Measurements from ENCODE around the gene NPPB.
A peak's percentile ranks its signal among the peaks of the same experiment; 100 is the strongest.

The NPPB gene

DNA sequence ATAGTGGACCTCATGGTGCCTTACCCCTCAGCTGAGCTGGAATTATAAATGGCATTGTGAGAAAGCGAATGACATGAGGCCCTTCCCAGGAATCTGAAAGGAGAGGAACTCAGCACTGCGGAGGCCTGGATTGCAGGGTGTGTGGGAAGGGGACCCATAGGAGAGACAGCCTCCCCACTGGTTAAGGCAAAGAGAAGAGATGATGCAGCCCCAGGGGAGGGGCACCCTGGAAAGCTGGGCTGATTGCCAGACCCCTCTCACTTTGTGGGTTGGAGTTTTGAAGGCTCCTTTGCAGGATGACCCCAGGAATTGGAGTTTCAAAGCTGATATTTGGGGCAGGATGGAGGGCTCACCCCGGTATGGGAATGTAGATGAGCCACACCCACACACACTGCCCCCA lies 2.0 kb downstream of the NPPB start:
- no peak for DNase-seq

DNA sequence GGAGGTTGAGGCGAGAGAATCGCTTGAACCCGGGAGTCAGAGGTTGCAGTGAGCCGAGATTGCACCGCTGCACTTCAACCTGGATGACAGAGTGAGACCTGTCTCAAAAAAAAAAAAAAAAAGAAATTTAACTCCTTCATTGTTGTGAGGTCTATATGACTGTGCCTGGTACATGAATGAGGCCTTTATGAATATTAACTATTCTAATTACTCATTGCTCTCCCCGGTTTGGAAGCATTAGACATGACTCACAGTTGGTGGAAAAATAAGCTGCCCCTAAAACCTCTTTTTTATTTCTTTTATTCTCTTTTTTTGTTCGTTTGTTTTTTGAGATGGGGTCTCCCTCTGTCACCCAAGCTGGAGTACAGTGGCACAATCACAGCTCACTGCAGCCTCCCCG lies 3.3 kb downstream of the NPPB start:
- DNase-seq = peak; percentile 36

DNA sequence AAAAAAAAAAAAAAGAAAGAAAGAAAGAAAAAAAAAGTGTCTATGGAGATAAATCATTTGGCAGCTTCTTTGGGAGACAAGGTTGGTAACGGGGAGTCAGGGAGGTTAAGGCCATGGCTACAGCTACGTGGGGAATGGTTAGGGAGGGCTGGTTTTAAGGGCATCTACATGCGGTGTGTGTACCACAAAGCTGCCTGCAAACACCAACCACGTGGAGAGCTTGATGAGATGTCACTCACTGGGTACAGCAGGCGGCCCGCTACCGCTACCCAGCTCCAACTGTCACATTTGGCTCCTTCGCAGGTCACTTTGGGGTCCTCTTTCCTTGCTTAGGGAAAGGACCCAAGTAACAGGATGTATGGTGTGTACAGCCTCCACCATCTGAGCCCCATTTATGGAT lies 4.2 kb downstream of the NPPB start:
- no peak for DNase-seq

DNA sequence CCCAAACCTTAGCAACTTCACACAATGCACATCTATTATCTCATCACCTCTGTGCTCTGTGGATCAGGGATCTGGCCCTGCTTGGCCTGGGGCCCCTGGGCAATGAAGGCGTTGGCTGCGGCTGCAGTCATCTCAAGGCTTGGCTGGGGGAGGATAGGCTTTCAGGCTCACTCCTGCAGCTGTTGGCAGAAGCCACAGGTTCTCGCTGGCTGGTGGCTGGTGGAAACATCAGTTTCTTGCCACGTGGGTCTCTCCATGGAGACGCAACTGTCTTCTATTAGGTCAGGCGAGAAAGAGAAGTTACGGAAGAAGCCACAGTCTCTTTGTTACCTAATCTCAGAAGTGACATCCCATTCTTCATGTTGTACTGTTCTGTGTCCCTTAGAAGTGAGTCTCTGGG lies 7.6 kb downstream of the NPPB start:
- DNase-seq = peak; percentile 7

DNA sequence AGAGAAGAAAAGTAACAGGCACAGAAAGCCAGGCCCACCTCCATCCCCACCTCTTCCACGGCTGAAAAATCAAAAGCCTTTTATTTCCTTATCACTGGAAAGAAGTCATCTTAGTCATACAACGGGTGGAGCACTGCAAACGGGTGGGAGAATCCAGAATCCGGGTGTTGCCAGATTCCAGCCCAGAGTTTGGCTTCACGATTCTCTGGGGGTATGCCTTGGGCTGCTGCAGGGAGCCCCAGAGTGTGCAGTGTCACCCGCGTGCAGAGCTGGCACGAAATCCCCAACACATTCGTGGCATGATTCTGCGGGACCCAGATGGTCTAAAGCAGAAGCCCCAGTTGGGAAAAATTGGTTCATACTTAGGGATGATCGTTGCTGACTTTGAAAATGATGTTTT lies 8.6 kb downstream of the NPPB start:
- DNase-seq = no peak

DNA sequence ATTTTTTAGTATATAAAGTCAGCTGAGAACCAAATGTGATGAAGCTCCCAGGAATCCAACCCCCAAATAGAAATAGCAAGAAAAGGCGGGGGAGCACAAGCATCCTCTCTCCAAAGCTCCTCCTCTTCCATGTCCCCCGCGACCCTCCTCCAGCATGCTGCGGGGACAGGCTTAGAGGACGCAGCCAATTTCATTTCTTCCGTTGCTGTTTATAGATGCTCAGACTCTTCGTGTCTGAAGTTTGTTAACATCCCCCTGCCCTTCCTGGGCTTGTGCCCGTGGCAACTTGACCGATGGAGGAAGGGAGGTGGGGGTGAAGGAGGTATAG lies 10.4 kb downstream of the NPPB start:
- DNase-seq = no peak

DNA sequence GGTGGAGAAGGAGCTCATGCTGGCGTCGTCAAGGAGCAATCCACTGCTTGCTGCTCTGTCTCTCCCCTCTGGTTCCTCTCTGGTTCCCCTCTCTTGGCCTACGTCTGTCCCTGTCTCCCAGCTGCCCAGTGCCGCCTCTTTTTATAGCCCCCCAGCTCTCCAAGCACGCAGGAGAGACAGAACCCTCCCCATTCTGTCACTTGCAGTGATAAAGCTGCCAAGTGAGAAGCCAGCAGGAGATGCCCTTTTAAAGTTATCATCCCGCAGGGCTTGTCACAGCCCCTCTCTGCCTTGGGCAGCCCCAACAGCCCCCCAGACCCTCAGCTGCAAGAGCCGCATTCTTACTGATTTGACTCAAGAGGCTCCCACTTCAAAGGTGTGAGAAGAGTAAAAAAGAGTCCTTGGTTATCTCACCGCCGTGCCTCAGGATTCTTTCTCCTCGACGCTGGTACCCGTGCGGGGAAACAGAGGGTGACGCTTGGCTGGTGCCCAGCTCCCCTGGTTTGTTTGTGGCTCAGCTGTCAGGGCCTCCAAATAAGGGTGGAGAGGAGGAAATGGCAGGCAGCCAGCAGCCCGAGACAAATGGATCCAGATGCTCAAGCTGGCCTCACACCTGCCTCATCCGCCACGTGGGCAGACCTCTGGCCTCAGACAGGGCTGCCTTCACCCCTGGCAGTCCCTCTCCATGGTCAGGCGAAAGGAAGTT lies 10.9 kb downstream of the NPPB start, which contains the start of gene NPPA:
TSS of gene NPPA (minus strand) at position 117 of the 706 bp plus-strand sequence. CDS start at position 18, 99 bp downstream.
- no peak for DNase-seq

DNA sequence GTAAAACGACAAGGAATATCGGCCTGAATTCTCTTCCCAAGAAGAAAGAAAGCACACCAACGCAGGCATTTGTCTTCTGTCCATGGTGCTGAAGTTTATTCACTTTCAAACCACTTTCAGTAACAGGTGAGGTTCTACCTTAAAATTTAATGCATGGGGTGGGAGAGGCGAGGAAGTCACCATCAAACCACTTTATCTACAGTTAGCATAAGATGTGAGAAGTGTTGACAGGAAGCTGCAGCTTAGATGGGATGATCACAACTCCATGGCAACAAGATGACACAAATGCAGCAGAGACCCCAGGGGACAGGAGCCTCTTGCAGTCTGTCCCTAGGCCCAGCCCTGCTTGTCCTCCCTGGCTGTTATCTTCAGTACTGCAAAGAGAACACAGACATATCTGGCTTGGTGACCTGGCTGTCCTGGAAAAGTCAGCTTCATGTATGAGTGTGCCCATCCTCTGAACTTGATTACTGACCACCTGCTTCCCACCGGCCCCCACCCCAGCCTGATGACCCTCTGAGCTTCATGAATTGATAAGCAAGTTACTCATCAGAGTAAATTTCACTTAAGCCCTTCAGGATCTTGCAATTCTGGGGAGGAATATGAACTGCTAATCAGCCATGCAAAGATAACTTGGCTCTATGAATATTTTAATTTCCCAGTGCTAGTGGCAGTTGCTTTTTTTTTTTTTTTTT lies 13.0 kb downstream of the NPPB start:
- no peak for DNase-seq

DNA sequence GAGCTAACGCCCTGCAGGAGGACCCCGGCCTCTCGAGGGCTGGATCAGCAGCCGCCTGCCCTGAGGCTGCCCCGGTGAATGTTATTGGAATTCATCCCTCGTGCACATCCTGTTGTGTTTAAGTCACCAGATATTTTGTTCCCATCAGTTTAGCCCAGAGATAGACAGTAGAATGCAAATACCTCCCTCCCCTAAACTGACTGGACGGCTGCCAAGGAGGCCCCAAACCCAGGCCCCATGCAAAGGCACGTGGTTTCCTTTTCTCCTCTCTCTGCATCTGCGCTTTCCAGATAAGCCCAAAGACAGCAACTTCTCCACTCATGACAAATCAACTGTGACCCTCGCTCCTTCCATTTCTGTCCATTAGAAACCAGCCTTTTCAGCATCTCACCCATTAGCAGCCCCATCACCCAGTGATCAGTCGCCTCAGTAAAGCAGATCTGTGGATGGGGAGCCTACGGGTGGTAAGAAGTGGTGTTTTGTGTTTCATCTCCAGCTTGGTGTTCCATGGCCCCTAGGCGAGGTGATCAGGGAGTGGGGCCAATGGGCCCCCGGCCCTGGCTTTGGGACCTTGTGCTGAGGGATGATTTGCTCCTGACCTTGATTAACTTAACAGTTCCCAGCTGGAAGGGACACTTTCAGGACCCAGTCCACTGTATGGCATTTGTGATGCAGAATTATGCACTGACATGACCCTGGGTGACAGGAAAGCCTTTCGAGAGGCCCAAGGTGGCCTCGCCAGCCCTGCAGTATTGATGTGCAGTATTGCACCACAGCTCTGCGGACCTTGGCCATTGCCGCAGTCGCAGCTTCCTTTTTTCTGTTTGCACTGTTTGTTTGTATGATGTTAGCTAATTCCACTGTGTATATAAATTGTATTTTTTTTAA lies 16.3 kb downstream of the NPPB start:
- no peak for DNase-seq

DNA sequence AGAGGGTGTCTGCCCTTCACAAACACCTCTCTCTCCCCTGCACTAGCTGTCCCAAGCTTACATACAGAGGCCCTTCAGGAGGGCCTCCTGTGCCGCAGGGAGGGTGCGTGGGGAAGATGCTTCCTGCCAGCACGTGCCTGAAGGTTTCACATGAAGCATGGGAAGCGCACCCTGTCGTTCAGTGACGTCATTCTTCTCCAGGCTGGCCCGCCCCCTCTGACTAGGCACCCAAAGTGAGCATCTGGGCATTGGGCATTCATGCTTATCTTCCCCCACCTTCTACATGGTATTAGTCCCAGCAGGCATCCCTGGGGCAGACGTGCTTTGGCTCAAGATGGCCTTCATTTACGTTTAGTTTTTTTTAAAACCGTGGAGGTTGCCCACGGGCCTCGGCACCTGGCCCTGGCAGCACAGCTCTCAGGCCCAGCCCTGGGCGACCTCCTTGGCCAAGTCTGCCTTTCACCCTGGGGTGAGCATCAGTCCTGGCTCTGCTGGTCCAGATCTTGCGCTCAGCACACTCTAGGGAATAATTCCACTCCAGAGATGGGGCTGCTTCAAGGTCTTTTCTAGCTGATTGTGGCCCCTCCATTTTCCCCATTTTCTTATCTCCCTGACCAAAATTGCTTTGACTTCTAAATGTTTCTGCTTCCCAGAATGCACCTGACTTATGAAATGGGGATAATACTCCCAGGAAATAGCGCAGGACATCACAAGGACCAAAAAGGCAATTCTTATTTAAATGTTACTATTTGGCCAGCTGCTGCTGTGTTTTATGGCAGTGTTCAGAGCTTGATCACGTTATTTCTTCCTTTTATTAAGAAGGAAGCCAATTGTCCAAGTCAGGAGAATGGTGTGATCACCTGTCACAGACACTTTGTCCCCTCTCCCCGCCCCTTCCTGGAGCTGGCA lies 17.2 kb downstream of the NPPB start:
- DNase-seq = no peak

DNA sequence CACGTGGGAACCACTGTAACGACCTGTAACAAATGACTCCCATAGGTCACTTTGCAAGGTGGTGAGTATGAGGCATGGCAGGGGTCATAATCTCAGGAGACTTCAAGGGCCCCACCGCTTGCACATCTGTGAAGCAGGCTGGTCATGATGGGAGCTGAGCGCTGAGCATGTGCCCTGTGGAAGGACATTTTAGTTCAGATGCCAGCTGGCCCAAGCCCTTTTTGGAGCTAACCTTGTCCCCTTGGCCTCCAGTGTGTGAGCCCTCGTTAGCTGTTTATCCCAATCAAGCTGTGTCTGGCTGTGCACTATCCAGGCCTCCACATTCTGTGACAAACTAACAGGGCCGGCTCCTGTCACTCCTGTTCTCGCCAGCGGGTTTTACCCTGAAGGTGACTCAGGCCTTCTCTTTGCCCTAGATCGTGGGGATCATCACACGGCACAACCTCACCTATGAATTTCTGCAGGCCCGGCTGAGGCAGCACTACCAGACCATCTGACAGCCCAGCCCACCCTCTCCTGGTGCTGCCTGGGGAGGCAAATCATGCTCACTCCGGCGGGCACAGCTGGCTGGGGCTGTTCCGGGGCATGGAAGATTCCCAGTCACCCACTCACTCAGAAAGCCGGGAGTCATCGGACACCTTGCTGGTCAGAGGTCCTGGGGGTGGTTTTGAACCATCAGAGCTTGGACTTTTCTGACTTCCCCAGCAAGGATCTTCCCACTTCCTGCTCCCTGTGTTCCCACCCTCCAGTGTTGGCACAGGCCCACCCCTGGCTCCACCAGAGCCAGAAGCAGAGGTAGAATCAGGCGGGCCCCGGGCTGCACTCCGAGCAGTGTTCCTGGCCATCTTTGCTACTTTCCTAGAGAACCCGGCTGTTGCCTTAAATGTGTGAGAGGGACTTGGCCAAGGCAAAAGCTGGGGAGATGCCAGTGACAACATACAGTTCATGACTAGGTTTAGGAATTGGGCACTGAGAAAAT lies 18.7 kb downstream of the NPPB start:
- DNase-seq = no peak

DNA sequence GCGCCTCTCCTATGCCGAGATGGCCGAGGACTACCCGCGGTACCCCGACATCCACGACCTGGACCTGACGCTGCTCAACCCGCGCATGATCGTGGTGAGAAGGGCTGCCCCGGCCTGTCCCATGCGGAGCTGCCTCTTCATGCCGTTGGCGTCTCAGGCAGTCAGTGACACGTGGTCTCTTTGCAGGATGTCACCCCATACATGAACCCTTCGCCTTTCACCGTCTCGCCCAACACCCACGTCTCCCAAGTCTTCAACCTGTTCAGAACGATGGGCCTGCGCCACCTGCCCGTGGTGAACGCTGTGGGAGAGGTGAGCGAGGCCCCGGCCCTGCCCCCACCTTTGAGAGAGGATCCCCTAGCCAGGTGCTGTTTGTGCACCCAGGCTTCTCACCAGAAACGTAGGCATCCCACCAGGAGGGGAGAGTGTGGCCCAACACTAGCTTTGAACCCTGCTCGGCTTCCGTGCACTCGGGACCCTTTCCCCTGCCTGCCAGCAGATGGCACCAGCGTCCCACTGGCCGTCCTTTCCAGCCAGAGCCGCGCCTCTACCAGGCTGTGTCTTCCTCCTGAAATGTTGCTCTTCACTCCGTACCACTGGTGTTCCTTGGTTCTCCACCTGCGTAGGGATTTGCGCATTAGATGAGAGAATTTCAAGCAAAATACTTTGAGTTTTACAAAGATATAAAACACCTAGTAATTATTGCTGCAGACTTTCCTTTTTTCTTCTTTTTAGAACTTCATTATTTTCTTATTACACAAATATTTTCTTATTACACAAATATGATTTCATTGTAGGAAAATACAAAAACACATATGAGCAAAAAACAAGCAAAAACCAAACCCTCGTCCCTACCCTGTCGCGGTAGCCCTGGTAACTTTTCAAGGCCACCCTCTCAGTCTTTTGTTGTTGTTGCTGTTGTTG lies 20.1 kb downstream of the NPPB start:
- DNase-seq = peak; percentile 73

DNA sequence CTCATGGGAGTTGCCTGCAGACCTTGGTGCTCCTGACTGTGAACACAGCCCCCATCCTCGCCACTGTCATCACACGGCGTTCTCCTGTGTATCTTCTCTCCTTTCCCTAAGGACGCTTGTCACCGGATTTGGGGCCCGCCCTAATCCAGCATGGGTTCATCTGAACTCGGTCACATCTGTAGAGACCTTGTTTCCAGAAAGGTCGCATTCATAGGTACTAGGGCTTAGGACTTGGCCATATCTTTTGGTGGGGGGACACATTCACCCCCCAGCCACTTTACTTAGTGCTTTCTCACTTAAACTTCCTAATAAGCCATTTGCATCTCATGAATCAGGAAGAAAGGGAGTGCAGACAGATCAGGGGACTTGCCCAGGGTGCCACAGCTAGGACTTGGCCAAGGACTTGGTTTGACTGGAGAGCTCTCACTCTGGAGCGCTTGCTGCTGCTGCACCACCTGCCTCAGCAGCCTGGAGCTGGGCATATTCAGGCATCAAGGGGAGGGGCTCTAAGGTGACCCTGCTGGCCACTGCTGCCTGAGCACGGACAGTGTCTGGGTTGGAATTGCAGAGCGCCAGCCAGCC lies 20.9 kb downstream of the NPPB start:
- DNase-seq = no peak

DNA sequence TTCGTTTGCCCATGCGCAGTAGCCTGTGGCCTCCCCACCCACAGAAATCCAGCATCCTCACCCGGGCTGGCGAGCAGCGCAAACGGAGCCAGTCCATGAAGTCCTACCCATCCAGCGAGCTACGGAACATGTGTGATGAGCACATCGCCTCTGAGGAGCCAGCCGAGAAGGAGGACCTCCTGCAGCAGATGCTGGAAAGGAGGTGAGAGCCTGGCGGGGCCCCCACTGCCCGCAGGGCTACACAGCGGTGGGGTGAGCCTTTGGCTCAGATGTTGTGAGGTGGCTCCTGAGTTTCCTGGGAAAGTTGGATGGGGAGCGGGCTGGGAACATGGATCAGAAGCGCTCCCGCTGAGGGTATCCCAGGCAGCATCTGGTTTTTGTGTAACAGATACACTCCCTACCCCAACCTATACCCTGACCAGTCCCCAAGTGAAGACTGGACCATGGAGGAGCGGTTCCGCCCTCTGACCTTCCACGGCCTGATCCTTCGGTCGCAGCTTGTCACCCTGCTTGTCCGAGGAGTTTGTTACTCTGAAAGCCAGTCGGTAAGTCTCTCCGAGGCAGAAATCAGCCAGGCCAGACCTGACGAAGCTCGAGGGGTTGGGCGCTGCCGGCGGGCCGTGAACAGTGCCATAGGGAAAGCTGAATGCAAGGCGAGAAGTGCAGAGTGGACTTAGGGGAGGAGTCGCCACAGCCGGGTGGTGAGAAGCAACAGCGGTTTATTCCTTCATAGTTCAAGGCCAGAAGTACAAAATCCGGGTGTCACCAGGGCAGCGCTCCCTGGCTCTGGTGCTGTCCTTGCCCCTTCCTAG lies 21.6 kb downstream of the NPPB start:
- DNase-seq = no peak

DNA sequence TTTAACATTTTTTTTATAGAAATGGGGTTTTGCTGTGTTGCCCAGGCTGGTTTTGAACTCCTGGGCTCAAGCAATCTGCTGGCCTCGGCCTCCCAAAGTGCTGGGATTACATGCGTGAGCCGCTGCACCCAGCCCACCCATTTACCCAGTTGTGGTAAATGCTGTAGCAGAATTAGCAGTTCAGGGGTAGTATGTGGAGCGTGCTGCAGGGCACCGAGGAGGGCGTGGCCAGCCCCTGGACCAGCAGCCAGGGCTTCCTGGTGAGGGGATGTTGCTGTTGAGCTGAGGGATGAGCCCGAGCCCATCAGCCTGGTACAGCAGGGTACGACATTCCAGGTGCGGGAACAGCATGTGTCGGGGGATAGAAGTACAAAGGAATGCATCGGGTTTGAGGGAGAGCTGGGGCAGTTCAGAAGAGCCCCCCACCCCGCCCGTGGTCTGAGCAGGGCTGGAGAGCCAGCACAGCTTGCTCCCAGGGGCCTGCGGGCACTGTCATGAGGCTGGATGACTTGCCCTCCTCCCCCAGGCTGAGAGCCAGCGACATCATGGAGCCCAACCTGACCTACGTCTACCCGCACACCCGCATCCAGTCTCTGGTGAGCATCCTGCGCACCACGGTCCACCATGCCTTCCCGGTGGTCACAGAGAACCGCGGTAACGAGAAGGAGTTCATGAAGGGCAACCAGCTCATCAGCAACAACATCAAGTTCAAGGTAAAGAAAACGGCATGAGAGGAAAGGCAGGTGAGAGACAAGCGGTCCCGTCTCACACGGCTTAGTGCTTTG lies 23.1 kb downstream of the NPPB start:
- DNase-seq = no peak

DNA sequence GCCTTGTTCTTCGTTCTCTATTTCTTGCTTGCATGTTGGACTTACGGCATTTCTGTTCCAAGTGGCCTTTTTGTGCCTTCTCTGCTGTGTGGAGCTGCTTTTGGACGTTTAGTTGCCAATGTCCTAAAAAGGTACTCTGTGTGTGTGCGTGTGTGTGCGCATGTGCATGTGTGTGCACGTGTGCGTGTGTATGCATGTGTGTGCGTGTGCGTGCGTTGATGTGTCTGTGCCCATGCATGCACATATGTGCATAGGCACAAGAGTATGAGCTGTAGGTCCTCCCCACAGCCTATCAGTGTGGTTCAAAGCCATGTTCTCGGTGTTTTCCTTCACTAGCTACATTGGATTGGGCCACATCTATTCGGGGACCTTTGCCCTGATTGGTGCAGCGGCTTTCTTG lies 24.8 kb downstream of the NPPB start:
- no peak for DNase-seq

DNA sequence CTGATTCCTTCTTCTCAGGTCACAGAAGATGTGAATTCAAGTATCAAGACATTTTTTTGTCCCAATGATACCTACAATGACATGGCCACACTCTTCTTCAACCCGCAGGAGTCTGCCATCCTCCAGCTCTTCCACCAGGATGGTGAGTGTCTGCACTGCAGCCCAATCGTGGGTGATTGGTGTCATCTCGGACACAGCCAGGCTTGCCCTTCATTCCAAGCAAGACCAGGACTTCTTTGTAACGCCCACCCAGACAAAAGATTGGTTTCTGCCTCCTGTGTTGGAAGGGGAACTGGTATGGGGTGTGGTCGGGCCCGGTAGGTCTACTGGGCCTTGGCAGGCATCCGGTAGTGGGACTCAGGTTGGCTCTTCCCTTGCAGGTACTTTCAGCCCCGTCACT lies 25.2 kb downstream of the NPPB start:
- no peak for DNase-seq
